ENCODE data around the gene ABHD12B. TPM values are rescaled to one million over a fixed set of nuclear protein-coding genes. Genes with fewer than 3 reads are reported as not detected.
"Not testable (repeated sequence)": the region's sequence is repeated elsewhere in the genome, so short reads cannot be mapped to it uniquely, and the experiment has no call there.

The ABHD12B gene
- total and polyA plus RNA-seq, 2 donors, result 1.0 to 1.5 TPM

DNA sequence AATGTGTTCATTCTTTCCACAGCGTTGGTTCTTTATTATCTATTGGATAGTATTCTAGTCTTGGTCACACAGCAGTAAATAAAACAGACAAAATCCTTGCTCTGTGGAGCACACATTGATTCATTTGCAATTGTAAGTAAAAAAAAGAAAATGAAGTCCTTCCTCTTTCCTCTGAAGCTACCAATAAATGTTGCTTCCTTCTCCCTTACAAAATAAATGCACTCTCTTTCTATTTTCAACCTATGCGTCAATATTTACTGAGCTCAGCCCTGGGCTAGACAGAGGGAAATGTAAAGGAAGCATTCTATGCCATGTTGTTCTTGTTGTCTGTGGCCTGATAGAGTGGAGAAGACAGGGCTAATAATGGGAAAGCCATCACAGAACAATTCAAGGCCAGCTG, 2.9 kb downstream of the ABHD12B start:
- Histone ChIP-seq H3K36me3 (ENCODE audit: control insufficient read depth in 2 of 2, insufficient read depth in 2 of 2, low read length in 1 of 2) (no peaks in the 10 kb centered on the region), H3K4me3 (ENCODE audit: low read length in 2 of 2) (no peak overlapping the region), H3K27me3 (ENCODE audit: control insufficient read depth in 2 of 2, insufficient read depth in 1 of 2, low read length in 1 of 2) (peaks cover 19 to 52% of the 10 kb centered on the region in 2 donors), H3K4me1 (ENCODE audit: control insufficient read depth in 2 of 2, insufficient read depth in 2 of 2, low read length in 2 of 2) (peaks cover 29 to 48% of the 10 kb centered on the region in 2 donors), H3K27ac (ENCODE audit: low read depth in 1 of 2, low read length in 1 of 2) (peak overlapping the region in 1 of 2 donors; percentile 65), H3K9me3 (ENCODE audit: control insufficient read depth in 2 of 2, insufficient read depth in 1 of 2, low read length in 1 of 2) (no peaks in the 10 kb centered on the region)
- WGBS, result 41% methylated on average over 2 of the region's 2 CpGs
- no peak for DNase-seq (ENCODE audit: low read depth in 6 of 9, low spot score in 9 of 9)

DNA sequence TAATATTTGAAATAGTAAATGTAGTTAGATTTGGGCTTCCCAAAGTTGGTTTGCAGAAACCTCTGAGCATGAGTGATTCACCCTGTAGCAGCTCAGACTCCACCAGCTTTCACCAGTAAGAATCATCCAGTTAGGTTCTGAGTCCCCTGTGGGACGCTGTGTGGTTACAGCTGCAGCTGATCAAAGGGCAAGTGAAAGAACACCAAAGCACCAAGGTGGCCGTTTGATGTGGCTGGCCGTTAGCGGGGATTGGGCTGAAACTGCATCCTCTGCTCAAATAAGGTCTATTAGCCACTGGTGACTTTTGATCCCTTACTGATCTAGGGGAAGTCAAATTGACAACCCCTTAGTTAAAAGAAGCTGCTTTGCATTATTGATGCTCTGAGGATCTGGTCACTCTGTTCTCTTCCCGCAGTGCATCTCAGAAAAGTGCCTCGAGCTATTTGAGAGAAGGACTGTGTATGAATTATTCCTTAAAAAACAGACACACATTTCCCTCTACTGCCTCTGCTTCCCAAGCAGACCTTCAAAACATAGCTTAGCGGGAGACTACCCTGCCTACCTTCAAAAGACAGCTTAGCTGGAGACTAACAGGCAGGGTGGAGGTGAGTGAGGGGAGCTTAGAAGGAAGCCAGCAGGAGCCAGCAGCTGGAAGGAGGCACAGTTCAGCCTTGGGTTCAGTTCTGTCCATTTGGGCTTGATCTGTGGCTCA, 3.7 kb downstream of the ABHD12B start:
- Histone ChIP-seq H3K4me3 (ENCODE audit: low read length in 2 of 2) (no peak overlapping the region), H3K27ac (ENCODE audit: low read depth in 1 of 2, low read length in 1 of 2) (peak overlapping the region in 1 of 2 donors; percentile 65), H3K4me1 (ENCODE audit: control insufficient read depth in 2 of 2, insufficient read depth in 2 of 2, low read length in 2 of 2) (peaks cover 34 to 54% of the 10 kb centered on the region in 2 donors), H3K9me3 (ENCODE audit: control insufficient read depth in 2 of 2, insufficient read depth in 1 of 2, low read length in 1 of 2) (no peaks in the 10 kb centered on the region), H3K36me3 (ENCODE audit: control insufficient read depth in 2 of 2, insufficient read depth in 2 of 2, low read length in 1 of 2) (no peaks in the 10 kb centered on the region), H3K27me3 (ENCODE audit: control insufficient read depth in 2 of 2, insufficient read depth in 1 of 2, low read length in 1 of 2) (peaks cover 19 to 47% of the 10 kb centered on the region in 2 donors)
- peak; percentile 55 to 93 (median 77) for DNase-seq (ENCODE audit: low read depth in 6 of 9, low spot score in 9 of 9)
- WGBS, result 2% methylated on average over 7 of the region's 7 CpGs

DNA sequence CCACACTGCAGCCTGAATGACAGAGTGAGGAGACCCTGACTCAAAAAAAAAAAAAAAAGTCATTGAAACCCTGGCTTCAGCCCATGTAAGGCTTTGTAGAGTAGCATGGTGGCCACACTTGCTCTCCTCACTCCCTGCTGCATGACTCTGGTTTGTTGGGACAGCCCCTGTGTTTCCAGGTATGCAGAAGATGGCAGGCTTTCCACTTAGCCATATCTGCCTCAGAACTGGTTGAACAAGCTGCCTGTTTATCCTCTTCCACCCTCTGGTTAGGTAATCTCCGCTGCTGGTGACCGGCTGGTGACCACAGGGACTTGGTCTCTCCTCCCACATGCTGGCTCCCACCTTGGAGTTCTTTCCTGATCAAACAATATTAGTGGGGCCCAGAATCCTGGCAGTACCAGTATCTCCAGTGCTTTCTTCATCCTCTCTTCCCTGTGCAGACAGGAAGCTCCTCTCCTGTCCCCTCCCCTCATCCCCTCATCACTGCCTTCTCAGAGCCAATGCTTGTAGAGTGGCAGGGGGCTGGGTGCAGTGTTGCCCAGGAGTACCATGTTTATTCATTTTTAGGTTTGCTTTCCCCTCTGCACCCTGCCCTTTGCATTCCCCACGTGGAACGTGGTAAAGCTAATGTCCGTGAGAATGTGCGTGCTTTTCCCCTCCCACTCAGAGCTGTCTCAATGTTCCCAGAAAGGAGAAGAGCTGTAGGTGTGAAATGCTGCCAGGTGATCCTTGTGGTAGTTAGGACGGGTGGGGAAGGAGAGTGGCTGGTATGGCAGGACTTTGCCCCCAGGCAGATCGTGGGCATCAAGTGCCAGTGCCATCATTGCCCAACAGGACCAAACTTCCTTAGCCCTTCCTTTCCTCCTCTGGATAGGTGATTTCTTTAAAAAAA, 11.3 kb downstream of the ABHD12B start:
- Histone ChIP-seq H3K36me3 (ENCODE audit: control insufficient read depth in 2 of 2, insufficient read depth in 2 of 2, low read length in 1 of 2) (no peaks in the 10 kb centered on the region), H3K9me3 (ENCODE audit: control insufficient read depth in 2 of 2, insufficient read depth in 1 of 2, low read length in 1 of 2) (no peaks in the 10 kb centered on the region), H3K4me1 (ENCODE audit: control insufficient read depth in 2 of 2, insufficient read depth in 2 of 2, low read length in 2 of 2) (peaks cover 16 to 26% of the 10 kb centered on the region in 2 donors), H3K4me3 (ENCODE audit: low read length in 2 of 2) (no peak overlapping the region), H3K27ac (ENCODE audit: low read depth in 1 of 2, low read length in 1 of 2) (no peak overlapping the region), H3K27me3 (ENCODE audit: control insufficient read depth in 2 of 2, insufficient read depth in 1 of 2, low read length in 1 of 2) (peaks cover 0 to 5% of the 10 kb centered on the region in 2 donors)
- no peak for DNase-seq (ENCODE audit: low read depth in 6 of 9, low spot score in 9 of 9)
- WGBS, result 94% methylated on average over 8 of the region's 8 CpGs

DNA sequence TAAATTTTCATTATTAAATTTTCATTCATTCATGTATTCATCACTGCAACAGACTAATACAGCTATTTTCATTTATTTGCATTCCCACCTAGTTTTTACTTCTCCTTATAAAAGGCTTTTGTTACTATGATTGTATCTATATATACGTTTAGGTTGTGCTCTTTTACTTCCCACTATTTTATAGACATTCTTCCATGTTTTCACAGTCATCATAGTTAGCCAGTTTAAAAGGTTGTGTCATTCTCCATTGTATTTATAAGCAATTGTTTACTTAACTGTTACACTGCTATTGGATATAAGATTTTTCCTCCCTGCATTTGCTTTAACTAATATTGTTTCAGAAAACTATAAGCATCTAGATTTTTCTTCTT, 12.0 kb downstream of the ABHD12B start:
- 94% methylated on average over 1 of the region's 1 CpG for WGBS

DNA sequence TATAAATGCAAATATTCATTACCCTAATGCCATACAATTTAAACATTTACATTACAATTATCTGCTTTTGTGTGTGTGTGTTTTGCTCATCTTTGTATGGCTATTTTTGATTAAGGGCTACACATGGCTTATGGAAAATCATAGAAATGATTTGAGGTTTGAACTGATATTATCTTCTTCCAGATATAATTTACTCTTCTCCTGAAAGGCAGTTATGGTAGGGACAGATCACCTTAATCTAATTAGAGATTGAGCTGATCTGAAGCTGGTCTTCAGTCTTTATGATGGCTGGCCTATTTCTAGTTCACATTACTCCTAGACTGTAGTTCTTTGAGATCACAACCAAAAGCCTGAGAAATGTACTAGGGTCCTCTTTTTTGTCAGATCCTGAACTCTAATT, 15.6 kb downstream of the ABHD12B start:
- Histone ChIP-seq H3K27ac (ENCODE audit: low read depth in 1 of 2, low read length in 1 of 2) (no peak overlapping the region), H3K36me3 (ENCODE audit: control insufficient read depth in 2 of 2, insufficient read depth in 2 of 2, low read length in 1 of 2) (no peaks in the 10 kb centered on the region), H3K4me1 (ENCODE audit: control insufficient read depth in 2 of 2, insufficient read depth in 2 of 2, low read length in 2 of 2) (no peaks in the 10 kb centered on the region), H3K27me3 (ENCODE audit: control insufficient read depth in 2 of 2, insufficient read depth in 1 of 2, low read length in 1 of 2) (no peaks in the 10 kb centered on the region), H3K9me3 (ENCODE audit: control insufficient read depth in 2 of 2, insufficient read depth in 1 of 2, low read length in 1 of 2) (no peaks in the 10 kb centered on the region), H3K4me3 (ENCODE audit: low read length in 2 of 2) (no peak overlapping the region)
- DNase-seq (ENCODE audit: low read depth in 6 of 9, low spot score in 9 of 9), result no peak

More for the DNA sequence above, 12.0 kb downstream of the ABHD12B start:
- Histone ChIP-seq H3K4me3 (ENCODE audit: low read length in 2 of 2) (no peak overlapping the region), H3K27me3 (ENCODE audit: control insufficient read depth in 2 of 2, insufficient read depth in 1 of 2, low read length in 1 of 2) (peaks cover 0 to 2% of the 10 kb centered on the region in 2 donors), H3K36me3 (ENCODE audit: control insufficient read depth in 2 of 2, insufficient read depth in 2 of 2, low read length in 1 of 2) (no peaks in the 10 kb centered on the region), H3K27ac (ENCODE audit: low read depth in 1 of 2, low read length in 1 of 2) (no peak overlapping the region), H3K4me1 (ENCODE audit: control insufficient read depth in 2 of 2, insufficient read depth in 2 of 2, low read length in 2 of 2) (peaks cover 16 to 24% of the 10 kb centered on the region in 2 donors), H3K9me3 (ENCODE audit: control insufficient read depth in 2 of 2, insufficient read depth in 1 of 2, low read length in 1 of 2) (no peaks in the 10 kb centered on the region)
- no peak for DNase-seq (ENCODE audit: low read depth in 6 of 9, low spot score in 9 of 9)

DNA sequence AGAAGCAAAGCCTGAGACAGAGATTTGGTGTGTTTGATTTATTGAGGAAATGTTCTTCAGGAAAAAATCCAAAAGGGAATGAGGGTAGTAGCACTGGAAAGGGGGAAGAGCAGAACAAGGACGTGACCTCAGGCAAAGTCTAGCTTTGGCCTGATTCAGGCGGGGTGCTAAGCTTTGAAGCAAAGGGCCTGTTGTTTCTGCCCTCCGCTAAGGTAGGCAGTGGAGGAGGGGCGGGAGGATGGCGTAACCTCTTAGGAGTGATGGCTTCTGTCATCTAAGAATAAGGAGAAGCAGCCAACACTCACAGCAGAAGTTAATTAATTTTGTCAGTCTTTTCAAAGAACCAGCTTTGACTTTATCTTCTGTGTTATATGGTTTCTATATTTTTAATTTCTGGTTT, 20.4 kb downstream of the ABHD12B start:
- H3K27me3 ChIP-seq (ENCODE audit: control insufficient read depth in 2 of 2, insufficient read depth in 1 of 2, low read length in 1 of 2), result no peaks in the 10 kb centered on the region
- WGBS, result 93% methylated on average over 5 of the region's 5 CpGs
- no peak overlapping the region for H3K27ac ChIP-seq (ENCODE audit: low read depth in 1 of 2, low read length in 1 of 2)
- H3K9me3 ChIP-seq (ENCODE audit: control insufficient read depth in 2 of 2, insufficient read depth in 1 of 2, low read length in 1 of 2), result no peaks in the 10 kb centered on the region
- no peaks in the 10 kb centered on the region for H3K4me1 ChIP-seq (ENCODE audit: control insufficient read depth in 2 of 2, insufficient read depth in 2 of 2, low read length in 2 of 2)
- no peak for DNase-seq (ENCODE audit: low read depth in 6 of 9, low spot score in 9 of 9)
- H3K4me3 ChIP-seq (ENCODE audit: low read length in 2 of 2), result no peak overlapping the region
- H3K36me3 ChIP-seq (ENCODE audit: control insufficient read depth in 2 of 2, insufficient read depth in 2 of 2, low read length in 1 of 2), result no peaks in the 10 kb centered on the region

DNA sequence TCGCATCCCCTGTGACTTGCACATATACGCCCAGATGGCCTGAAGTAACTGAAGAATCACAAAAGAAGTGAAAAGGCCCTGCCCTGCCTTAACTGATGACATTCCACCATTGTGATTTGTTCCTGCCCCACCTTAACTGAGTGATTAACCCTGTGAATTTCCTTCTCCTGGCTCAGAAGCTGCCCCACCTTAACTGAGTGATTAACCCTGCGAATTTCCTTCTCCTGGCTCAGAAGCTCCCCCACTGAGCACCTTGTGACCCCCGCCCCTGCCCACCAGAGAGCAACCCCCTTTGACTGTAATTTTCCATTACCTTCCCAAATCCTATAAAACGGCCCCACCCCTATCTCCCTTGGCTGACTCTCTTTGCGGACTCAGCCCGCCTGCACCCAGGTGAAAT, 24.6 kb downstream of the ABHD12B start:
- not testable (repeated sequence) for H3K9me3 ChIP-seq (ENCODE audit: control insufficient read depth in 2 of 2, insufficient read depth in 1 of 2, low read length in 1 of 2); H3K36me3 ChIP-seq (ENCODE audit: control insufficient read depth in 2 of 2, insufficient read depth in 2 of 2, low read length in 1 of 2); H3K4me3 ChIP-seq (ENCODE audit: low read length in 2 of 2); H3K27ac ChIP-seq (ENCODE audit: low read depth in 1 of 2, low read length in 1 of 2); H3K27me3 ChIP-seq (ENCODE audit: control insufficient read depth in 2 of 2, insufficient read depth in 1 of 2, low read length in 1 of 2); H3K4me1 ChIP-seq (ENCODE audit: control insufficient read depth in 2 of 2, insufficient read depth in 2 of 2, low read length in 2 of 2); DNase-seq (ENCODE audit: low read depth in 6 of 9, low spot score in 9 of 9)
- 97% methylated on average over 5 of the region's 7 CpGs for WGBS

DNA sequence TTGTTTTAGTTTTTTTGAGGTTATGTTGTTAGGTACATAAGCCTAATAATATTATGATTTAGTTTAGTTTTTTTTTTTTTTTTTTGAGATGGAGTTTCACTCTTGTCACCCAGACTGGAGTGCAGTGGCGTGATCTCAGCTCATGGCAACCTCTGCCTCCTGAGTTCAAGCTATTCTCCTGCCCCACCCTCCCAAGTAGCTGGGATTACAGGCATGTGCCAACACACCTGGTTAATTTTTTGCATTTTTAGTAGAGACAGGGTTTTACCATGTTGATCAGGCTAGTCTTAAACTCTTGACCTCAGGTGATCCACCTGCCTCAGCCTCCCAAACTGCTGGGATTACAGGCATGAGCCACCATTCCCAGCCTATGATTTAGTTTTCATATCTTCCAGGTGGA, 25.2 kb downstream of the ABHD12B start:
- not testable (repeated sequence) for H3K27me3 ChIP-seq (ENCODE audit: control insufficient read depth in 2 of 2, insufficient read depth in 1 of 2, low read length in 1 of 2); H3K4me1 ChIP-seq (ENCODE audit: control insufficient read depth in 2 of 2, insufficient read depth in 2 of 2, low read length in 2 of 2); H3K9me3 ChIP-seq (ENCODE audit: control insufficient read depth in 2 of 2, insufficient read depth in 1 of 2, low read length in 1 of 2); DNase-seq (ENCODE audit: low read depth in 6 of 9, low spot score in 9 of 9); H3K36me3 ChIP-seq (ENCODE audit: control insufficient read depth in 2 of 2, insufficient read depth in 2 of 2, low read length in 1 of 2); H3K4me3 ChIP-seq (ENCODE audit: low read length in 2 of 2); H3K27ac ChIP-seq (ENCODE audit: low read depth in 1 of 2, low read length in 1 of 2)
- WGBS, result 97% methylated on average over 1 of the region's 1 CpG

DNA sequence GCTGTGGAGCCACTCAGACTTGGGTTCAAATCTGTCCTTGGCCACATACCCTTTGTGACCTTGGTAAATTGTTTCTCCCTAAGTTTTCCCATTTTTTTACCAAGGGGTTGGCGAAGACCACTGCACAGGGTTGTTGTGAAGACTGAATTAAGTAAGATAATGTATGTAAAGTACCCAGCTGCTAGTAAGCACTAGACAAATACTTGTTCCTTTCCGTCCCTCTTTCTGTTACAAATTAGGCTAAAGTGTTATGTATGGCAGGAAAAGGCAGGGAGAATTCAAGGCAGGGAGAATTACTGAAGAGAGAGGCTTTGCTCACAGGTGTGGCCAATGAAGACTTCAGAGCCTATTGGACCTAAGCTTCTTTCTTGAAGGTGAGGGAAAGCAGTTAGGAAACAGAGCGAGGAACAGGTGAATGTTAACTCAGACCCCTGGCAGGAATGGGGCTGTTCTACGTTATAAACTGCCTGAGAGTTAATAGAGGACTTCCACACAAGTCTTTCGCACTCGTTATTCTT, 25.9 kb downstream of the ABHD12B start:
- no peaks in the 10 kb centered on the region for H3K4me1 ChIP-seq (ENCODE audit: control insufficient read depth in 2 of 2, insufficient read depth in 2 of 2, low read length in 2 of 2)
- DNase-seq (ENCODE audit: low read depth in 6 of 9, low spot score in 9 of 9), result no peak
- no peak overlapping the region for H3K27ac ChIP-seq (ENCODE audit: low read depth in 1 of 2, low read length in 1 of 2)
- H3K4me3 ChIP-seq (ENCODE audit: low read length in 2 of 2), result no peak overlapping the region
- 98% methylated on average over 6 of the region's 6 CpGs for WGBS
- H3K9me3 ChIP-seq (ENCODE audit: control insufficient read depth in 2 of 2, insufficient read depth in 1 of 2, low read length in 1 of 2), result no peaks in the 10 kb centered on the region
- H3K27me3 ChIP-seq (ENCODE audit: control insufficient read depth in 2 of 2, insufficient read depth in 1 of 2, low read length in 1 of 2), result no peaks in the 10 kb centered on the region
- no peaks in the 10 kb centered on the region for H3K36me3 ChIP-seq (ENCODE audit: control insufficient read depth in 2 of 2, insufficient read depth in 2 of 2, low read length in 1 of 2)

Measured in thymus (tissue), 11 donors.